Cerebellar cortex (tissue), 1 donor: ENCODE measurements around the gene TBX2.

Experiments
- DNase-seq: peaks from one replicate; pipeline ENCODE4 v3.0.0-alpha.2; 2015; ENCODE audit warnings: low spot score

Gene TBX2

DNA sequence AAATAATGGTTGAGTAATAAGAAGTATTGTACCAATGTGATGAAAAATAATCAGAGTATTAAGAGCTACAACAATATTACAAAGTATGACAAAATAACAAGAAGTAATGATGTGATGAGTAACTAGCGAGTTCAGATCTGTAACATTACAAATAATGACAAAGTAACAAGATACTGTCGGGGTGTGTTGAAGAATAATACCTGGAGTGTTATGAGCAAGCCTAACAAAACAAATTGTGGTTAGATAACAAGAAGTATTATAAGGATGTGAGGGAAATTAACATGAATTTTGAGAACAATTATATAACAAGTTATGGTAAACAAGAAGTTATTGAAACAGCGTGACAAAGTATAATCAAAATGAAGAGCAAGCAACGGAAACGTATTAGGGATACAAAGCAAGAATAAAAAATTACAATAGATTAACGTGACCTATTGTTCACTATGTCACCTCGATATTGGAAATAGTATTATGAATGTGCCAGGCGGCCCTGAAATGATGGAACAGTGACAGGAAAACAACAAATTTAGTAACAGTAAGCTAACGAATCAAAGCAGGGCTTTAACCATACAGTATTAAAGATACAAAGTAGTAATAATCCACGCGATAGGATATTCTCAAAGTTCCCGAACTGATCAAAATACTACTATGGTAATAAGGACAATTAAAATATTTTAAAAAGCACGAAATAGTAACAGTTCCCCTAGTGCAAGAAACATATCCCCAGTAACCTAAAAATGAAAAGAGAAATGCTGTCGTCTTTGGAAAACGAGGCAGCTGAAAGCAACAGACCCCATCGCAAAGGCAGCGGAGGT lies 54.1 kb downstream of the TBX2 start:
- no peak for DNase-seq

DNA sequence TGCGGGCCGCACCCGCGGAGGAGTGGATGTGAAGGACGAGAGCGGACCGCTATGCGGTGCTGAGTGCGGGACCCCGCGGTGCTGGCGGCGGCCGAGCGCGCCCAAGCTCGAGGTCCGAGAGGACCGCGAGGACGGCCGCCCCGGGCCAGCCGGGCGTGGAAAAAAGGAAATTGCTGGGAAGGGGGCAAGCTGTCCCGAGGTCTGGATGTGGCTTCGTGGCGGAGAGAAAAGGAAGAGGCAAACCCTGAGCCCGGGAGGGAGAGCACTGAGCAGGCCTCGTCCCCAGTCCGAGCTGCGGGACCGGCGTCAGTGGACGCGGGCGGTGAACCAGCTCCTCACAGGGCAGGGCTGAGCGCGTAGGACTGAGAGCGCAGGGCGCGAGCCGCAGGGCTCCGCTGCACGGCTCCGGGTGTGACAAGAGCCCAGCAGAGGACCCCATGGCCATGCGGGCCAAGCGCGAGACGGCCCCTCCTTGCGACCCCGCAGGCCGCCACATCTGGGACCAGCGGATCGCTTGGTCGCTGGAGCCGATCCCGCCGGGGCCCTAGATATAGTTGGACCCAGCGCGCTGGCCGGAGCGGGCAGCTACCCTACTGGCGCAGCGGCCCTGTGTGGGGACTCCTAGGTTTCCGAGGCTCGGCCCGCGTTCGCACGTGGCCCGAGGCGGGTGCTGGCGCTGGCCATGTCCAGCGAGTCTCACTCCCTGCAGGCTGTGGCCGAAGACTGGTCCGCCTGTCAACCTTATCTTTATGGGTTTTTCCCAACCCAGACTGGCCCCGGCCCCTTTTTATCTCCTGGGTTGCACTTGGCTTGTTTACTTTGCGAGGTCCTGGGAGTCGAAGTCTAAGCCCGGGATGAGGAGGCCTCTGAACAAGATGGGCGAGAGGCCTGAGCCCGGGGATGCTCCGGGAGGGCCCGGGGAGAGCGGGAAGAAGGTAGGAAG lies 55.0 kb downstream of the TBX2 start:
- DNase-seq, result no peak

- no peak for DNase-seq
Observed at GRCh38 chr17:61455324-61456060, 55.8 kb downstream of the TBX2 start.

- DNase-seq, result no peak
Observed at GRCh38 chr17:61456061-61456681, 56.5 kb downstream of the TBX2 start.

- DNase-seq, result no peak
Observed at GRCh38 chr17:61456688-61457225, 57.1 kb downstream of the TBX2 start.

- no peak for DNase-seq
Observed at GRCh38 chr17:61457226-61457983, 57.8 kb downstream of the TBX2 start.

GRCh38 chr17:61458000-61458399 lies 58.4 kb downstream of the TBX2 start:
- DNase-seq, result no peak

GRCh38 chr17:61458421-61459141 lies 58.9 kb downstream of the TBX2 start:
- no peak for DNase-seq
